Prostate gland (tissue), 2 donors: Measurements from ENCODE around the gene CELF6. TPM values are rescaled to one million over a fixed set of nuclear protein-coding genes. Genes with fewer than 3 reads are reported as not detected.

Source experiments
- DNase-seq: peaks from one replicate; pipeline ENCODE4 v3.0.0-alpha.2; 2019; ENCODE audit warnings: low spot score
- H3K27ac ChIP-seq, 2 donors: fragments of 200-600 bp; sonication (generic); 2 replicates each; pipeline ENCODE4 v1.5.1; 2017 to 2019
- H3K27me3 ChIP-seq: fragments of 200-600 bp; sonication (generic); replicated peaks from 2 replicates; pipeline ENCODE4 v1.5.1; 2019; ENCODE audit not compliant: insufficient read depth
- H3K36me3 ChIP-seq, 2 donors: fragments of 200-600 bp; sonication (generic); 1 replicate in 1 of 2; 2 replicates in 1 of 2; pipeline versions ENCODE4 v1.5.1 to v1.8.1; 2017 to 2019
- H3K4me1 ChIP-seq: fragments of 200-600 bp; sonication (generic); replicated peaks from 2 replicates; pipeline ENCODE4 v1.5.1; 2019
- H3K4me3 ChIP-seq, 2 donors: fragments of 200-600 bp; sonication (generic); 2 replicates each; pipeline ENCODE4 v1.5.1; 2017 to 2019
- H3K9me3 ChIP-seq: fragments of 200-600 bp; sonication (generic); 2 replicates; pipeline ENCODE4 v1.5.1; 2017
- POLR2A ChIP-seq: fragments of 450-650 bp; IDR thresholded peaks from one replicate; pipeline ENCODE4 v1.6.1; 2016; ENCODE audit warnings: antibody characterized with exemption, mild to moderate bottlenecking
- POLR2AphosphoS5 ChIP-seq: sonication (generic); formaldehyde crosslinking; IDR thresholded peaks from one replicate; pipeline ENCODE4 v1.6.1; 2017; ENCODE audit warnings: antibody characterized with exemption
- WGBS: methylation state at CpG from one replicate; pipeline ENCODE4 v1.1.5; 2018; 5-methylcytosine and 5-hydroxymethylcytosine counted together
- intact Hi-C: fragments of 100-400 bp; cut with DNase I; formaldehyde crosslinking; loops from one replicate; pipeline ENCODE4 v1.14.2; 2022
- total RNA-seq, 2 donors: library from RNA; depleted of rRNA; stranded (reverse); fragments of >200 nt; gene quantifications; one replicate each; pipeline ENCODE4 v1.1.0, GENCODE V29; 2016
- TF ChIP-seq, protein P1 (sequence below), 4 experiments: fragments of 200-600 bp in 2 of 4; fragments of 450-650 bp in 2 of 4; sonication (generic) in 2 of 4; IDR thresholded peaks; 1 replicate in 3 of 4; 2 replicates in 1 of 4; pipeline ENCODE4 v1.5.1; 2016 to 2019; ENCODE audit warnings: antibody characterized with exemption in 4 of 4, mild to moderate bottlenecking in 2 of 4, moderate library complexity in 2 of 4

CELF6 gene
- total RNA-seq, 2 donors from 2014 or later = 3.7 to 7.3 TPM

GRCh38 chr15:72358650-72359171 lies 38.8 kb upstream of the CELF6 start:
- Histone ChIP-seq H3K4me3 (no peak overlapping the region), H3K27me3 (no peaks in the 10 kb centered on the region), H3K36me3 (peaks cover 7 to 9% of the 10 kb centered on the region in 2 donors), H3K27ac (peak overlapping the region; percentile 56 to 80), H3K4me1 (peaks cover 3% of the 10 kb centered on the region), H3K9me3 (no peaks in the 10 kb centered on the region)
- intact Hi-C loops = no loop called here
- TF ChIP-seq, protein P1, sequence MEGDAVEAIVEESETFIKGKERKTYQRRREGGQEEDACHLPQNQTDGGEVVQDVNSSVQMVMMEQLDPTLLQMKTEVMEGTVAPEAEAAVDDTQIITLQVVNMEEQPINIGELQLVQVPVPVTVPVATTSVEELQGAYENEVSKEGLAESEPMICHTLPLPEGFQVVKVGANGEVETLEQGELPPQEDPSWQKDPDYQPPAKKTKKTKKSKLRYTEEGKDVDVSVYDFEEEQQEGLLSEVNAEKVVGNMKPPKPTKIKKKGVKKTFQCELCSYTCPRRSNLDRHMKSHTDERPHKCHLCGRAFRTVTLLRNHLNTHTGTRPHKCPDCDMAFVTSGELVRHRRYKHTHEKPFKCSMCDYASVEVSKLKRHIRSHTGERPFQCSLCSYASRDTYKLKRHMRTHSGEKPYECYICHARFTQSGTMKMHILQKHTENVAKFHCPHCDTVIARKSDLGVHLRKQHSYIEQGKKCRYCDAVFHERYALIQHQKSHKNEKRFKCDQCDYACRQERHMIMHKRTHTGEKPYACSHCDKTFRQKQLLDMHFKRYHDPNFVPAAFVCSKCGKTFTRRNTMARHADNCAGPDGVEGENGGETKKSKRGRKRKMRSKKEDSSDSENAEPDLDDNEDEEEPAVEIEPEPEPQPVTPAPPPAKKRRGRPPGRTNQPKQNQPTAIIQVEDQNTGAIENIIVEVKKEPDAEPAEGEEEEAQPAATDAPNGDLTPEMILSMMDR (IDR thresholded peaks at IDR 0.05) = no peak
- TF ChIP-seq POLR2A = no peak
- peak; percentile 94 for TF ChIP-seq POLR2AphosphoS5
- DNase-seq = peak; percentile 94
- 42% methylated on average over 7 of the region's 7 CpGs for WGBS

DNA sequence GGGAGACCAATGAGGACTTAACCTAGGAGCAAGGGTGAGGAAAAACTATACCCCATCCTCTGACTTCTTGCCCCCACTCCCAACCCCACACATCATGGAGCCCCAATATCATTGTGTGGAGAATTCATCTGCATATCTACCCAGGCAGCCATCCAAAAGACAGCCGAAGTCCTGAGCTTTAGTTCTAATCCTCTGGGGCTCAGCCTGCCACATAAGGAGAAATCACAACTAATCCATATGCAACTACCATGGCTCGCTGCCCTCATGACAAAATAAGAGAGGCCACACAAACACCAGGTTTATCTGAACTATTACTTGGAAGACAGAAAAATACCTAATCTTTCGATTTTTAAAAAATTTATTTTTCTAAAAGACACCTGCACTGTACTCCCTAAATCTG lies 38.2 kb upstream of the CELF6 start:
- TF ChIP-seq, protein P1 (IDR thresholded peaks at IDR 0.05) = no peak
- TF ChIP-seq POLR2A = no peak
- no peak for TF ChIP-seq POLR2AphosphoS5
- no peak for DNase-seq
- peaks cover 7 to 9% of the 10 kb centered on the region in 2 donors for H3K36me3 ChIP-seq
- no peaks in the 10 kb centered on the region for H3K27me3 ChIP-seq
- peak overlapping the region; percentile 26 to 80 for H3K27ac ChIP-seq
- intact Hi-C loops = no loop called here
- WGBS = 85% methylated on average over 3 of the region's 3 CpGs
- H3K4me1 ChIP-seq = peaks cover 3% of the 10 kb centered on the region
- no peak overlapping the region for H3K4me3 ChIP-seq
- no peaks in the 10 kb centered on the region for H3K9me3 ChIP-seq

DNA sequence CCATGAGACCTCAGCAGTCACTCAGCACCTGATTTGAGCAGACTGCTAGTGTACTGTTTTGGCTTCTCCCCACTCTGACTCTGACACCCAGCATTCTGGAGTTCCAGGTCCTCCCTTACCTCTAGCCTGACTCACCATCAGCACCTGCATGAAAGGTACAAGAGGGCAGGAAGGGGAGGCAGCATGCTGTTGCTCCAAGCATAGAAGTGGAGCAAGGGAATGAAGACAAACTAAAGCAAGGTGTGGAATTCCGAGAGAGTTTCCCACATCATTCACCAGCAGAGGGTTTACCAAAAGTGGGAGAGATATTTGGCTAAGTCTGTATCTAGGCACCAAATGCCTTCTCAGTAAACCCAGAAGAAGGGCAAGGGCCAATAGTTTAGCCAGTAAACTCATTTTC lies 34.5 kb upstream of the CELF6 start:
- Histone ChIP-seq H3K9me3 (no peaks in the 10 kb centered on the region), H3K4me3 (no peak overlapping the region), H3K4me1 (peaks cover 3% of the 10 kb centered on the region), H3K27ac (no peak overlapping the region), H3K27me3 (no peaks in the 10 kb centered on the region), H3K36me3 (peaks cover 7 to 9% of the 10 kb centered on the region in 2 donors)
- no peak for DNase-seq
- 100% methylated on average over 1 of the region's 1 CpG for WGBS
- intact Hi-C loops = no loop called here
- TF ChIP-seq, protein P1 (IDR thresholded peaks at IDR 0.05) = no peak
- TF ChIP-seq POLR2AphosphoS5 (no peak), POLR2A (no peak)

DNA sequence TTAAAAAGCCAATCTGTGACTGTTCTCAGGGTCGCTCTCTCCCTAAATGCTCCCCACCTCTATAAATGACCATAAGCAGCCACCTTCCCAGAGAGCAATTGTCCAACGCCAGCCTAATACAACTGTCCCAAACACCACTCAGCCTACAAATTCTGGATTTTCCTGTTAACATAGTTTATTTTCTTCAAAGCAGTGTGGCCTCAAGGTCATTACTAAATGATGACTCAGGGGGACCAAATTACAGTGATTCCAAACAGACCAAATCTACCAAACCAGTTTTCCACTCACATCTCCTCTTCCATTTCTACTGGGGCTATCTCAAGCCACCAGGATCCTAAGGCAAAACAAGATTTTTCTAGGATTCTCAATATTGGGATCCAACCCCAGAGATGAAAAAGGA lies 33.3 kb upstream of the CELF6 start:
- intact Hi-C loops = no loop called here
- WGBS = 93% methylated on average over 2 of the region's 2 CpGs
- TF ChIP-seq POLR2AphosphoS5 = no peak
- no peak for TF ChIP-seq POLR2A
- TF ChIP-seq, protein P1 (IDR thresholded peaks at IDR 0.05) = no peak
- Histone ChIP-seq H3K4me3 (no peak overlapping the region), H3K36me3 (peaks cover 7 to 9% of the 10 kb centered on the region in 2 donors), H3K9me3 (no peaks in the 10 kb centered on the region), H3K27ac (no peak overlapping the region), H3K4me1 (peaks cover under 1% of the 10 kb centered on the region), H3K27me3 (no peaks in the 10 kb centered on the region)
- DNase-seq = no peak

- H3K27me3 ChIP-seq = no peaks in the 10 kb centered on the region
- TF ChIP-seq, protein P1 (IDR thresholded peaks at IDR 0.05) = no peak
- TF ChIP-seq POLR2AphosphoS5 = no peak
- no peaks in the 10 kb centered on the region for H3K36me3 ChIP-seq
- no peak overlapping the region for H3K4me3 ChIP-seq
- H3K27ac ChIP-seq = no peak overlapping the region
- intact Hi-C loops = no loop called here
- no peak for DNase-seq
- H3K4me1 ChIP-seq = no peaks in the 10 kb centered on the region
- H3K9me3 ChIP-seq = no peaks in the 10 kb centered on the region
- WGBS = 91% methylated on average over 3 of the region's 3 CpGs
These were observed 25.8 kb upstream of the CELF6 start for GRCh38 chr15:72345806-72346205.
